WTC11 (cell line): ENCODE results near the gene RPS15. TPM values are rescaled to one million over a fixed set of nuclear protein-coding genes. Genes with fewer than 3 reads are reported as not detected.
A peak's percentile ranks its signal among the peaks of the same experiment; 100 is the strongest.

Source experiments
- ATAC-seq: fragments of 200-7000 bp; cut with Tn5 transposase; 2 replicates; pipeline ENCODE4 v1.10.0; 2021; ENCODE audit warnings: mild to moderate bottlenecking, moderate library complexity
- CTCF ChIA-PET: fragments of 300-600 bp; sonication (Branson Sonifier 250); formaldehyde crosslinking; loops from one replicate; lab custom pipeline; 2021; ENCODE audit warnings: antibody characterized with exemption; lab: Charles Lee
- POLR2A ChIA-PET: fragments of 350-600 bp; sonication (Branson Sonifier 250); formaldehyde crosslinking; loops from one replicate; lab custom pipeline; 2021; ENCODE audit warnings: antibody characterized with exemption; lab: Charles Lee
- DNase-seq: peaks from one replicate; pipeline ENCODE4 v3.0.0; 2021; ENCODE audit warnings: low spot score
- H3K27ac Mint-ChIP-seq: 2 replicates; pipeline ENCODE4 v1.8.0; 2021; ENCODE audit warnings: mixed read lengths
- H3K27me3 Mint-ChIP-seq: 2 replicates; pipeline ENCODE4 v1.8.0; 2021; ENCODE audit warnings: low read depth, mild to moderate bottlenecking, moderate library complexity, mixed read lengths
- H3K36me3 Mint-ChIP-seq: 2 replicates; pipeline ENCODE4 v1.8.0; 2021; ENCODE audit warnings: mixed read lengths
- H3K4me1 Mint-ChIP-seq: 2 replicates; pipeline ENCODE4 v1.8.0; 2022; ENCODE audit warnings: mixed read lengths
- H3K4me3 Mint-ChIP-seq: 2 replicates; pipeline ENCODE4 v1.8.0; 2021; ENCODE audit warnings: mild to moderate bottlenecking, moderate library complexity, mixed read lengths
- H3K9me3 Mint-ChIP-seq: 2 replicates; pipeline ENCODE4 v1.8.0; 2021; ENCODE audit warnings: mixed read lengths
- CDX4 ChIP-seq: fragments of 250-450 bp; sonication (Bioruptor Pico); IDR thresholded peaks from 2 replicates; pipeline ENCODE4 v1.9.0; 2021; ENCODE audit warnings: moderate library complexity, mild to moderate bottlenecking, inconsistent platforms, borderline replicate concordance
- E2F1 ChIP-seq: sonication (generic); formaldehyde crosslinking; IDR thresholded peaks from 2 replicates; pipeline ENCODE4 v1.8.0; 2022; ENCODE audit warnings: mild to moderate bottlenecking, missing genetic modification reagents
- ETV6 ChIP-seq: sonication (generic); formaldehyde crosslinking; IDR thresholded peaks from 2 replicates; pipeline ENCODE4 v1.8.1; 2022; ENCODE audit warnings: mild to moderate bottlenecking, missing genetic modification reagents
- GABPB1 ChIP-seq: sonication (generic); formaldehyde crosslinking; IDR thresholded peaks from 2 replicates; pipeline ENCODE4 v1.8.1; 2023; ENCODE audit warnings: mild to moderate bottlenecking, missing genetic modification reagents
- IRF2 ChIP-seq: sonication (generic); formaldehyde crosslinking; IDR thresholded peaks from 2 replicates; pipeline ENCODE4 v1.8.0; 2022; ENCODE audit warnings: low read depth, missing genetic modification reagents, borderline replicate concordance
- MLX ChIP-seq: sonication (generic); formaldehyde crosslinking; IDR thresholded peaks from 2 replicates; pipeline ENCODE4 v1.8.1; 2023; ENCODE audit warnings: mild to moderate bottlenecking, missing genetic modification reagents, moderate library complexity
- NR2C2 ChIP-seq: sonication (generic); formaldehyde crosslinking; IDR thresholded peaks from 2 replicates; pipeline ENCODE4 v1.8.0; 2022; ENCODE audit warnings: mild to moderate bottlenecking, missing genetic modification reagents
- STAT6 ChIP-seq: sonication (generic); formaldehyde crosslinking; conservative IDR thresholded peaks from 2 replicates; pipeline ENCODE4 v1.8.1; 2023; ENCODE audit warnings: mild to moderate bottlenecking, low read depth, missing genetic modification reagents, moderate library complexity
- TCF7 ChIP-seq: sonication (generic); formaldehyde crosslinking; IDR thresholded peaks from 2 replicates; pipeline ENCODE4 v1.8.0; 2022; ENCODE audit warnings: mild to moderate bottlenecking, low read depth, missing genetic modification reagents, moderate library complexity
- ZNF317 ChIP-seq: sonication (generic); formaldehyde crosslinking; IDR thresholded peaks from 2 replicates; pipeline ENCODE4 v1.8.1; 2023; ENCODE audit warnings: low read depth, mild to moderate bottlenecking, moderate library complexity, missing genetic modification reagents, borderline replicate concordance
- ZNF423 ChIP-seq: fragments of 250-450 bp; sonication (Bioruptor Pico); IDR thresholded peaks from 2 replicates; pipeline ENCODE4 v2.1.2; 2022; ENCODE audit warnings: mild to moderate bottlenecking, moderate library complexity
- total RNA-seq: library from RNA; stranded (reverse); gene quantifications from 3 replicates; pipeline ENCODE4 v1.2.3, GENCODE V29; 2021
- TF ChIP-seq, protein P1 (sequence below): sonication (generic); formaldehyde crosslinking; IDR thresholded peaks from 2 replicates; pipeline ENCODE4 v1.8.0; 2023; ENCODE audit warnings: missing genetic modification reagents
- TF ChIP-seq, protein P2 (sequence below): sonication (generic); formaldehyde crosslinking; IDR thresholded peaks from 2 replicates; pipeline ENCODE4 v1.8.0; 2023; ENCODE audit warnings: missing genetic modification reagents, mild to moderate bottlenecking, borderline replicate concordance
- TF ChIP-seq, protein P3 (sequence below): sonication (generic); formaldehyde crosslinking; IDR thresholded peaks from 2 replicates; pipeline ENCODE4 v1.8.0; 2022; ENCODE audit warnings: mild to moderate bottlenecking, missing genetic modification reagents
- TF ChIP-seq, protein P4 (sequence below): sonication (generic); formaldehyde crosslinking; IDR thresholded peaks from 2 replicates; pipeline ENCODE4 v1.8.0; 2022; ENCODE audit warnings: mild to moderate bottlenecking, missing genetic modification reagents

The RPS15 gene
- total RNA-seq, 1 experiment from 2014 or later: 1,932 TPM

- Mint-ChIP-seq H3K4me3 (peak overlapping the region; percentile 12; the same call in 1 of the 2 replicates), H3K36me3 (no peaks in the 10 kb centered on the region), H3K9me3 (no peaks in the 10 kb centered on the region), H3K4me1 (peaks cover 5% of the 10 kb centered on the region; the same call in 1 of the 2 replicates), H3K27me3 (peaks cover 74% of the 10 kb centered on the region), H3K27ac (no peak overlapping the region)
- peak; percentile 2; the same call in 1 of the 2 replicates for ATAC-seq
- POLR2A ChIA-PET: no interaction called here
- TF ChIP-seq IRF2 (CRISPR knock-in tag): 0 out of 2 replicates have a peak, but pooled peaks have one; percentile 9
- TF ChIP-seq, protein P1, sequence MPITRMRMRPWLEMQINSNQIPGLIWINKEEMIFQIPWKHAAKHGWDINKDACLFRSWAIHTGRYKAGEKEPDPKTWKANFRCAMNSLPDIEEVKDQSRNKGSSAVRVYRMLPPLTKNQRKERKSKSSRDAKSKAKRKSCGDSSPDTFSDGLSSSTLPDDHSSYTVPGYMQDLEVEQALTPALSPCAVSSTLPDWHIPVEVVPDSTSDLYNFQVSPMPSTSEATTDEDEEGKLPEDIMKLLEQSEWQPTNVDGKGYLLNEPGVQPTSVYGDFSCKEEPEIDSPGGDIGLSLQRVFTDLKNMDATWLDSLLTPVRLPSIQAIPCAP (CRISPR knock-in tag): no peak
- CTCF ChIA-PET: interaction anchor here (1.2 to 5.0 kb wide), 4 partner anchors 13 to 78 kb away, joined by 3 to 76 read pairs (median 30); partner anchors contain the start of gene APC2
- peak; percentile 69 for DNase-seq
These were observed 30.6 kb downstream of the RPS15 start for GRCh38 chr19:1468821-1469254.

DNA sequence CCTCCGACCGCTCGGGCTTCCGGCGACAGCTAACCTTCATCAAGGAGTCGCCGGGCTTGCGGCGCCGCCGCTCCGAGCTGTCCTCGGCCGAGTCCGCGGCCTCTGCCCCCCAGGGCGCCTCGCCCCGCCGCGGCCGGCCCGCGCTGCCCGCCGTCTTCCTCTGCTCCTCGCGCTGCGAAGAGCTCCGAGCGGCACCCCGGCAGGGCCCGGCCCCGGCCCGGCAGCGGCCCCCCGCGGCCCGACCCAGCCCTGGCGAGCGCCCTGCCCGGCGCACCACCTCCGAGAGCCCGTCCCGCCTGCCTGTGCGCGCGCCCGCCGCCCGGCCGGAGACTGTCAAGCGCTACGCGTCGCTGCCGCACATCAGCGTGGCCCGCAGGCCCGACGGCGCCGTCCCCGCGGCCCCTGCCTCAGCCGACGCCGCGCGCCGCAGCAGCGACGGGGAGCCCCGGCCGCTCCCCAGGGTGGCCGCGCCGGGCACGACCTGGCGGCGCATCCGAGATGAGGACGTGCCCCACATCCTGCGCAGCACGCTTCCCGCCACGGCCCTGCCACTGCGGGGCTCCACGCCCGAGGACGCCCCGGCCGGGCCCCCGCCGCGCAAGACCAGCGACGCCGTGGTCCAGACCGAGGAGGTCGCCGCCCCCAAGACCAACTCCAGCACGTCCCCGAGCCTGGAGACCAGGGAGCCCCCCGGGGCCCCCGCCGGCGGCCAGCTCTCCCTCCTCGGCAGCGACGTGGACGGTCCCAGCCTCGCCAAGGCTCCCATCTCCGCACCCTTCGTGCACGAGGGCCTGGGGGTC is 31.3 kb downstream of the RPS15 start:
- Mint-ChIP-seq H3K4me3 (no peak overlapping the region; the same call in 1 of the 2 replicates), H3K4me1 (peaks cover 5% of the 10 kb centered on the region; the same call in 1 of the 2 replicates), H3K27me3 (peaks cover 69% of the 10 kb centered on the region), H3K27ac (no peak overlapping the region), H3K9me3 (no peaks in the 10 kb centered on the region), H3K36me3 (no peaks in the 10 kb centered on the region)
- peak; percentile 53 for DNase-seq
- no peak for TF ChIP-seq ZNF317 (CRISPR knock-in tag)
- TF ChIP-seq NR2C2 (CRISPR knock-in tag): no peak
- no peak for TF ChIP-seq E2F1 (CRISPR knock-in tag)
- no peak for TF ChIP-seq MLX (CRISPR knock-in tag)
- TF ChIP-seq, protein P2, sequence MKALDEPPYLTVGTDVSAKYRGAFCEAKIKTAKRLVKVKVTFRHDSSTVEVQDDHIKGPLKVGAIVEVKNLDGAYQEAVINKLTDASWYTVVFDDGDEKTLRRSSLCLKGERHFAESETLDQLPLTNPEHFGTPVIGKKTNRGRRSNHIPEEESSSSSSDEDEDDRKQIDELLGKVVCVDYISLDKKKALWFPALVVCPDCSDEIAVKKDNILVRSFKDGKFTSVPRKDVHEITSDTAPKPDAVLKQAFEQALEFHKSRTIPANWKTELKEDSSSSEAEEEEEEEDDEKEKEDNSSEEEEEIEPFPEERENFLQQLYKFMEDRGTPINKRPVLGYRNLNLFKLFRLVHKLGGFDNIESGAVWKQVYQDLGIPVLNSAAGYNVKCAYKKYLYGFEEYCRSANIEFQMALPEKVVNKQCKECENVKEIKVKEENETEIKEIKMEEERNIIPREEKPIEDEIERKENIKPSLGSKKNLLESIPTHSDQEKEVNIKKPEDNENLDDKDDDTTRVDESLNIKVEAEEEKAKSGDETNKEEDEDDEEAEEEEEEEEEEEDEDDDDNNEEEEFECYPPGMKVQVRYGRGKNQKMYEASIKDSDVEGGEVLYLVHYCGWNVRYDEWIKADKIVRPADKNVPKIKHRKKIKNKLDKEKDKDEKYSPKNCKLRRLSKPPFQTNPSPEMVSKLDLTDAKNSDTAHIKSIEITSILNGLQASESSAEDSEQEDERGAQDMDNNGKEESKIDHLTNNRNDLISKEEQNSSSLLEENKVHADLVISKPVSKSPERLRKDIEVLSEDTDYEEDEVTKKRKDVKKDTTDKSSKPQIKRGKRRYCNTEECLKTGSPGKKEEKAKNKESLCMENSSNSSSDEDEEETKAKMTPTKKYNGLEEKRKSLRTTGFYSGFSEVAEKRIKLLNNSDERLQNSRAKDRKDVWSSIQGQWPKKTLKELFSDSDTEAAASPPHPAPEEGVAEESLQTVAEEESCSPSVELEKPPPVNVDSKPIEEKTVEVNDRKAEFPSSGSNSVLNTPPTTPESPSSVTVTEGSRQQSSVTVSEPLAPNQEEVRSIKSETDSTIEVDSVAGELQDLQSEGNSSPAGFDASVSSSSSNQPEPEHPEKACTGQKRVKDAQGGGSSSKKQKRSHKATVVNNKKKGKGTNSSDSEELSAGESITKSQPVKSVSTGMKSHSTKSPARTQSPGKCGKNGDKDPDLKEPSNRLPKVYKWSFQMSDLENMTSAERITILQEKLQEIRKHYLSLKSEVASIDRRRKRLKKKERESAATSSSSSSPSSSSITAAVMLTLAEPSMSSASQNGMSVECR: no peak
- TF ChIP-seq STAT6 (CRISPR knock-in tag): no peak
- no peak for TF ChIP-seq ETV6 (CRISPR knock-in tag)
- ChIA-PET CTCF (interaction anchor here (1.2 to 5.0 kb wide), 3 partner anchors 14 to 77 kb away, joined by 3 to 76 read pairs (median 56); no protein-coding TSS in a partner anchor), POLR2A (no interaction called here)
- no peak for ATAC-seq

- peak overlapping the region; percentile 61 for H3K4me3 Mint-ChIP-seq
- ATAC-seq: no peak
- CTCF ChIA-PET: interaction anchor here (2.9 to 3.2 kb wide), 2 partner anchors 14 to 25 kb away, joined by 13 to 19 read pairs; no protein-coding TSS in a partner anchor
- peaks cover 5% of the 10 kb centered on the region; the same call in 1 of the 2 replicates for H3K4me1 Mint-ChIP-seq
- POLR2A ChIA-PET: no interaction called here
- no peak overlapping the region for H3K27ac Mint-ChIP-seq
- no peaks in the 10 kb centered on the region for H3K9me3 Mint-ChIP-seq
- no peaks in the 10 kb centered on the region for H3K36me3 Mint-ChIP-seq
- H3K27me3 Mint-ChIP-seq: peaks cover 64% of the 10 kb centered on the region
- DNase-seq: no peak
- TF ChIP-seq, protein P3, sequence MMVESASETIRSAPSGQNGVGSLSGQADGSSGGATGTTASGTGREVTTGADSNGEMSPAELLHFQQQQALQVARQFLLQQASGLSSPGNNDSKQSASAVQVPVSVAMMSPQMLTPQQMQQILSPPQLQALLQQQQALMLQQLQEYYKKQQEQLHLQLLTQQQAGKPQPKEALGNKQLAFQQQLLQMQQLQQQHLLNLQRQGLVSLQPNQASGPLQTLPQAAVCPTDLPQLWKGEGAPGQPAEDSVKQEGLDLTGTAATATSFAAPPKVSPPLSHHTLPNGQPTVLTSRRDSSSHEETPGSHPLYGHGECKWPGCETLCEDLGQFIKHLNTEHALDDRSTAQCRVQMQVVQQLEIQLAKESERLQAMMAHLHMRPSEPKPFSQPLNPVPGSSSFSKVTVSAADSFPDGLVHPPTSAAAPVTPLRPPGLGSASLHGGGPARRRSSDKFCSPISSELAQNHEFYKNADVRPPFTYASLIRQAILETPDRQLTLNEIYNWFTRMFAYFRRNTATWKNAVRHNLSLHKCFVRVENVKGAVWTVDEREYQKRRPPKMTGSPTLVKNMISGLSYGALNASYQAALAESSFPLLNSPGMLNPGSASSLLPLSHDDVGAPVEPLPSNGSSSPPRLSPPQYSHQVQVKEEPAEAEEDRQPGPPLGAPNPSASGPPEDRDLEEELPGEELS: 0 out of 2 replicates have a peak, but pooled peaks have one; percentile 2
- TF ChIP-seq ZNF423 (CRISPR knock-in tag) (no peak), CDX4 (no peak), GABPB1 (no peak), TCF7 (CRISPR knock-in tag) (no peak)
- TF ChIP-seq, protein P4, sequence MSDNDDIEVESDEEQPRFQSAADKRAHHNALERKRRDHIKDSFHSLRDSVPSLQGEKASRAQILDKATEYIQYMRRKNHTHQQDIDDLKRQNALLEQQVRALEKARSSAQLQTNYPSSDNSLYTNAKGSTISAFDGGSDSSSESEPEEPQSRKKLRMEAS (CRISPR knock-in tag): peak; percentile 49; the same call in 1 of the 2 replicates
- TF ChIP-seq, protein P1 (CRISPR knock-in tag): no peak
These were observed 31.8 kb downstream of the RPS15 start for GRCh38 chr19:1470055-1470304.
